GM19324 (cell line): Measurements from ENCODE around the gene TTC39C.
"Not testable (repeated sequence)": the region's sequence is repeated elsewhere in the genome, so short reads cannot be mapped to it uniquely, and the experiment has no call there.

Source experiments
- ATAC-seq: cut with Tn5 transposase; IDR thresholded peaks from one replicate; pipeline ENCODE4 v1.9.1; 2021; ENCODE audit warnings: mild to moderate bottlenecking, moderate library complexity; ENCODE audit not compliant: unreplicated experiment, low FRiP score

TTC39C gene

GRCh38 chr18:24074757-24075156, 60.2 kb downstream of the TTC39C start:
- ATAC-seq = not testable (repeated sequence)

GRCh38 chr18:24075767-24076597, 61.4 kb downstream of the TTC39C start:
- no peak for ATAC-seq

GRCh38 chr18:24076950-24077349, 62.4 kb downstream of the TTC39C start:
- ATAC-seq = no peak

- ATAC-seq = no peak
Observed at GRCh38 chr18:24078391-24078790, 63.8 kb downstream of the TTC39C start.

GRCh38 chr18:24080861-24081260, 66.3 kb downstream of the TTC39C start:
- ATAC-seq = no peak

- ATAC-seq = no peak
Observed at GRCh38 chr18:24083550-24083949, 69.0 kb downstream of the TTC39C start.

- no peak for ATAC-seq
Observed at GRCh38 chr18:24086082-24086481, 71.5 kb downstream of the TTC39C start.

- ATAC-seq = no peak
Observed at GRCh38 chr18:24089076-24089475, 74.5 kb downstream of the TTC39C start.

- no peak for ATAC-seq
Observed at GRCh38 chr18:24089515-24090337, 75.2 kb downstream of the TTC39C start.

GRCh38 chr18:24090876-24091275, 76.3 kb downstream of the TTC39C start:
- no peak for ATAC-seq

- no peak for ATAC-seq
Observed at GRCh38 chr18:24094561-24094960, 80.0 kb downstream of the TTC39C start.

- no peak for ATAC-seq
Observed at GRCh38 chr18:24095976-24096375, 81.4 kb downstream of the TTC39C start.

GRCh38 chr18:24103320-24104021, 88.9 kb downstream of the TTC39C start:
- no peak for ATAC-seq

GRCh38 chr18:24104486-24104885, 89.9 kb downstream of the TTC39C start:
- ATAC-seq = no peak

- ATAC-seq = no peak
Observed at GRCh38 chr18:24108641-24109040, 94.1 kb downstream of the TTC39C start.

- no peak for ATAC-seq
Observed at GRCh38 chr18:24111936-24112335, 97.4 kb downstream of the TTC39C start.

- ATAC-seq = no peak
Observed at GRCh38 chr18:24112464-24112863, 97.9 kb downstream of the TTC39C start.

GRCh38 chr18:24112874-24113615, 98.5 kb downstream of the TTC39C start:
- no peak for ATAC-seq

GRCh38 chr18:24114924-24115549, 100.5 kb downstream of the TTC39C start:
- ATAC-seq = no peak

- ATAC-seq = no peak
Observed at GRCh38 chr18:24115628-24116027, 101.1 kb downstream of the TTC39C start.
